A673 (cell line): ENCODE data around the gene DOK1.

Source experiments
- CTCF ChIP-seq: fragments of 300-800, 200-600 bp; sonication (generic); conservative IDR thresholded peaks from 2 replicates; pipeline ENCODE4 v1.5.1; 2017; ENCODE audit warnings: low read depth, mild to moderate bottlenecking, antibody characterized with exemption, low read length, moderate library complexity, mixed read lengths
- EZH2 ChIP-seq: fragments of 200-600 bp; sonication (generic); IDR thresholded peaks from 2 replicates; pipeline ENCODE4 v1.6.1; 2017; ENCODE audit warnings: borderline replicate concordance, low read depth, mild to moderate bottlenecking, mixed read lengths, antibody characterized with exemption, low read length; ENCODE audit not compliant: poor library complexity, severe bottlenecking

GRCh38 chr2:74560591-74560990, 6.1 kb downstream of the DOK1 start:
- TF ChIP-seq CTCF: no peak
- no peak for TF ChIP-seq EZH2
